Measurements from ENCODE around the gene RETREG3.
"Not testable (repeated sequence)": the region's sequence is repeated elsewhere in the genome, so short reads cannot be mapped to it uniquely, and the experiment has no call there.

RETREG3 gene

GRCh38 chr17:42574463-42574862 is 34.7 kb downstream of the RETREG3 start:
- in situ Hi-C loops (cut with MboI; ENCODE audit: low sequenced_read_pairs): no loop called here

- in situ Hi-C loops (cut with MboI; ENCODE audit: low sequenced_read_pairs): no loop called here
Measured at GRCh38 chr17:42573095-42573494, 36.1 kb downstream of the RETREG3 start.

- in situ Hi-C loops (cut with MboI; ENCODE audit: low sequenced_read_pairs): no loop called here
Measured at GRCh38 chr17:42571435-42572225, 37.5 kb downstream of the RETREG3 start.

- in situ Hi-C loops (cut with MboI; ENCODE audit: low sequenced_read_pairs): no loop called here
Measured at GRCh38 chr17:42568341-42569111, 40.6 kb downstream of the RETREG3 start.

- in situ Hi-C loops (cut with MboI; ENCODE audit: low sequenced_read_pairs): no loop called here
Measured at GRCh38 chr17:42566883-42567573, 42.1 kb downstream of the RETREG3 start, which contains the start of gene MLX. TSS of gene MLX (plus strand) at chr17:42567100. CDS start at chr17:42567125, 25 bp downstream.

GRCh38 chr17:42566215-42566882 is 42.8 kb downstream of the RETREG3 start:
- in situ Hi-C loops (cut with MboI; ENCODE audit: low sequenced_read_pairs): no loop called here

- in situ Hi-C loops (cut with MboI; ENCODE audit: low sequenced_read_pairs): no loop called here
Measured at GRCh38 chr17:42565523-42566214, 43.5 kb downstream of the RETREG3 start.

GRCh38 chr17:42564815-42565522 is 44.2 kb downstream of the RETREG3 start:
- in situ Hi-C loops (cut with MboI; ENCODE audit: low sequenced_read_pairs): no loop called here

GRCh38 chr17:42563950-42564349 is 45.2 kb downstream of the RETREG3 start:
- in situ Hi-C loops (cut with MboI; ENCODE audit: low sequenced_read_pairs): no loop called here

GRCh38 chr17:42563543-42563942 is 45.6 kb downstream of the RETREG3 start:
- in situ Hi-C loops (cut with MboI; ENCODE audit: low sequenced_read_pairs): no loop called here

- in situ Hi-C loops (cut with MboI; ENCODE audit: low sequenced_read_pairs): no loop called here
Measured at GRCh38 chr17:42563143-42563509, 46.0 kb downstream of the RETREG3 start.

GRCh38 chr17:42562388-42563142 is 46.6 kb downstream of the RETREG3 start:
- in situ Hi-C loops (cut with MboI; ENCODE audit: low sequenced_read_pairs): no loop called here

- in situ Hi-C loops (cut with MboI; ENCODE audit: low sequenced_read_pairs): no loop called here
Measured at GRCh38 chr17:42561897-42562387, 47.2 kb downstream of the RETREG3 start, which contains the start of gene COASY. TSS of gene COASY (plus strand) at chr17:42562148. CDS start at chr17:42562623, 475 bp downstream.

- in situ Hi-C loops (cut with MboI; ENCODE audit: low sequenced_read_pairs): no loop called here
Measured at GRCh38 chr17:42560246-42560645, 48.9 kb downstream of the RETREG3 start.

- in situ Hi-C loops (cut with MboI; ENCODE audit: low sequenced_read_pairs): no loop called here
Measured at GRCh38 chr17:42559075-42559474, 50.1 kb downstream of the RETREG3 start.

- in situ Hi-C loops (cut with MboI; ENCODE audit: low sequenced_read_pairs): not testable (repeated sequence)
Measured at GRCh38 chr17:42555961-42556617, 53.1 kb downstream of the RETREG3 start.

- in situ Hi-C loops (cut with MboI; ENCODE audit: low sequenced_read_pairs): no loop called here
Measured at GRCh38 chr17:42555122-42555622, 54.0 kb downstream of the RETREG3 start.

Measured in HL-60/S4 (cell line).